Measurements from ENCODE around the gene ZNF765.

Gene ZNF765

DNA sequence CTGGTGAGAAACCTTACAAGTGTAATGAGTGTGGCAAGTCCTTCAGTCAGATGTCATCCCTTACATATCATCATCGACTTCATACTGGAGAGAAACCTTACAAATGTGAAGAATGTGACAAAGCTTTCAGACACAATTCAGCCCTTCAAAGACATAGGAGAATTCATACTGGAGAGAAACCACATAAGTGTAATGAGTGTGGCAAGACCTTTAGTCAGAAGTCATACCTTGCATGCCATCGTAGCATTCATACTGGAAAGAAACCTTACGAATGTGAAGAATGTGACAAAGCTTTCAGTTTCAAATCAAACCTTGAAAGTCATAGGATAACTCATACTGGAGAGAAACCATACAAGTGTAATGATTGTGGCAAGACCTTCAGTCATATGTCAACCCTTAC lies 13.6 kb upstream of the ZNF765 start:
- Histone ChIP-seq H3K9me3 (ENCODE audit: control insufficient read depth, insufficient read depth, low read depth, low read length) (no peaks in the 10 kb centered on the region; the same call in 1 of the 2 replicates), H3K36me3 (ENCODE audit: control insufficient read depth in 2 of 2, insufficient read depth in 1 of 2, low read length in 2 of 2) (peaks cover 4 to 45% of the 10 kb centered on the region in 2 experiments; a peak in 2 of 3 replicates), H3K4me3 (ENCODE audit: low read depth, low read length) (no peak overlapping the region), H3K4me1 (ENCODE audit: control insufficient read depth, insufficient read depth, low read length) (no peaks in the 10 kb centered on the region), H3K27ac (ENCODE audit: extremely low read depth, low read depth, low read length) (no peak overlapping the region)
- TF ChIP-seq, protein P1, sequence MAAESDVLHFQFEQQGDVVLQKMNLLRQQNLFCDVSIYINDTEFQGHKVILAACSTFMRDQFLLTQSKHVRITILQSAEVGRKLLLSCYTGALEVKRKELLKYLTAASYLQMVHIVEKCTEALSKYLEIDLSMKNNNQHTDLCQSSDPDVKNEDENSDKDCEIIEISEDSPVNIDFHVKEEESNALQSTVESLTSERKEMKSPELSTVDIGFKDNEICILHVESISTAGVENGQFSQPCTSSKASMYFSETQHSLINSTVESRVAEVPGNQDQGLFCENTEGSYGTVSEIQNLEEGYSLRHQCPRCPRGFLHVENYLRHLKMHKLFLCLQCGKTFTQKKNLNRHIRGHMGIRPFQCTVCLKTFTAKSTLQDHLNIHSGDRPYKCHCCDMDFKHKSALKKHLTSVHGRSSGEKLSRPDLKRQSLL (tag by site-specific recombination; IDR thresholded peaks at IDR 0.05), result no peak
- TF ChIP-seq BCL11A (tag by site-specific recombination; IDR thresholded peaks at IDR 0.05; ENCODE audit: low read depth), result no peak
- no peak for TF ChIP-seq ZNF548 (tag by site-specific recombination; IDR thresholded peaks at IDR 0.05)
- TF ChIP-seq ZNF768 (tag by site-specific recombination; IDR thresholded peaks at IDR 0.05), result no peak
- TF ChIP-seq ZNF423 (tag by site-specific recombination; IDR thresholded peaks at IDR 0.05), result no peak
- TF ChIP-seq ZNF664 (tag by site-specific recombination; IDR thresholded peaks at IDR 0.05), result no peak
- TF ChIP-seq, protein P2, sequence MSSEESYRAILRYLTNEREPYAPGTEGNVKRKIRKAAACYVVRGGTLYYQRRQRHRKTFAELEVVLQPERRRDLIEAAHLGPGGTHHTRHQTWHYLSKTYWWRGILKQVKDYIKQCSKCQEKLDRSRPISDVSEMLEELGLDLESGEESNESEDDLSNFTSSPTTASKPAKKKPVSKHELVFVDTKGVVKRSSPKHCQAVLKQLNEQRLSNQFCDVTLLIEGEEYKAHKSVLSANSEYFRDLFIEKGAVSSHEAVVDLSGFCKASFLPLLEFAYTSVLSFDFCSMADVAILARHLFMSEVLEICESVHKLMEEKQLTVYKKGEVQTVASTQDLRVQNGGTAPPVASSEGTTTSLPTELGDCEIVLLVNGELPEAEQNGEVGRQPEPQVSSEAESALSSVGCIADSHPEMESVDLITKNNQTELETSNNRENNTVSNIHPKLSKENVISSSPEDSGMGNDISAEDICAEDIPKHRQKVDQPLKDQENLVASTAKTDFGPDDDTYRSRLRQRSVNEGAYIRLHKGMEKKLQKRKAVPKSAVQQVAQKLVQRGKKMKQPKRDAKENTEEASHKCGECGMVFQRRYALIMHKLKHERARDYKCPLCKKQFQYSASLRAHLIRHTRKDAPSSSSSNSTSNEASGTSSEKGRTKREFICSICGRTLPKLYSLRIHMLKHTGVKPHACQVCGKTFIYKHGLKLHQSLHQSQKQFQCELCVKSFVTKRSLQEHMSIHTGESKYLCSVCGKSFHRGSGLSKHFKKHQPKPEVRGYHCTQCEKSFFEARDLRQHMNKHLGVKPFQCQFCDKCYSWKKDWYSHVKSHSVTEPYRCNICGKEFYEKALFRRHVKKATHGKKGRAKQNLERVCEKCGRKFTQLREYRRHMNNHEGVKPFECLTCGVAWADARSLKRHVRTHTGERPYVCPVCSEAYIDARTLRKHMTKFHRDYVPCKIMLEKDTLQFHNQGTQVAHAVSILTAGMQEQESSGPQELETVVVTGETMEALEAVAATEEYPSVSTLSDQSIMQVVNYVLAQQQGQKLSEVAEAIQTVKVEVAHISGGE (tag by site-specific recombination; conservative IDR thresholded peaks at IDR 0.05; ENCODE audit: low read depth), result no peak
- TF ChIP-seq ZNF37A (tag by site-specific recombination; IDR thresholded peaks at IDR 0.05), result no peak
- TF ChIP-seq ZNF791 (tag by site-specific recombination; IDR thresholded peaks at IDR 0.05), result no peak
- TF ChIP-seq, protein P3, sequence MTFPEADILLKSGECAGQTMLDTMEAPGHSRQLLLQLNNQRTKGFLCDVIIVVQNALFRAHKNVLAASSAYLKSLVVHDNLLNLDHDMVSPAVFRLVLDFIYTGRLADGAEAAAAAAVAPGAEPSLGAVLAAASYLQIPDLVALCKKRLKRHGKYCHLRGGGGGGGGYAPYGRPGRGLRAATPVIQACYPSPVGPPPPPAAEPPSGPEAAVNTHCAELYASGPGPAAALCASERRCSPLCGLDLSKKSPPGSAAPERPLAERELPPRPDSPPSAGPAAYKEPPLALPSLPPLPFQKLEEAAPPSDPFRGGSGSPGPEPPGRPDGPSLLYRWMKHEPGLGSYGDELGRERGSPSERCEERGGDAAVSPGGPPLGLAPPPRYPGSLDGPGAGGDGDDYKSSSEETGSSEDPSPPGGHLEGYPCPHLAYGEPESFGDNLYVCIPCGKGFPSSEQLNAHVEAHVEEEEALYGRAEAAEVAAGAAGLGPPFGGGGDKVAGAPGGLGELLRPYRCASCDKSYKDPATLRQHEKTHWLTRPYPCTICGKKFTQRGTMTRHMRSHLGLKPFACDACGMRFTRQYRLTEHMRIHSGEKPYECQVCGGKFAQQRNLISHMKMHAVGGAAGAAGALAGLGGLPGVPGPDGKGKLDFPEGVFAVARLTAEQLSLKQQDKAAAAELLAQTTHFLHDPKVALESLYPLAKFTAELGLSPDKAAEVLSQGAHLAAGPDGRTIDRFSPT (tag by site-specific recombination; IDR thresholded peaks at IDR 0.05), result no peak
- TF ChIP-seq ZNF626 (tag by site-specific recombination; IDR thresholded peaks at IDR 0.05), result no peak
- CTCF ChIA-PET, result interaction anchor here (0.7 kb wide), 1 partner anchor 1137 kb away, joined by 4 read pairs; no protein-coding TSS in a partner anchor
- POLR2A ChIA-PET, result interaction anchor here (1.2 kb wide), 1 partner anchor 13 kb away, joined by 3 read pairs; the partner anchor contains the start of gene ZNF765

DNA sequence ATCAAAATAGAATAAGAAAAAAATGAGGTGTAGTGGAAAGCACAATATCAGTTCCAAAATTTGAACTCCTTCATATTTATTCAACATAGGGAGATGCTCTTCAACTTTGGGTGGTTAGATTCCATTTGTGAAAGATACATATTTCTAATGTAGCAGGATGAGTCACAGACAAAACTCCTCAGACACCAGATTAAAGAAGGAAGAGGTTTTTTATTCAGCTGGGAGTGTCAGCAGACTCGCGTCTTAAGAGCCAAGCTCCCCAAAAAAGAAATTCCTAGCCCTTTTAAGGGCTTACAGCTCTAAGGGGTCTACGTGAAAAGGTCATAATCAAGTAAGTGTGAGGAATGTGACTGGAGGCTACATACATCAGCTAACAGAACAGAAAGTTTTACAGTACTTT lies 6.8 kb upstream of the ZNF765 start:
- Histone ChIP-seq H3K36me3 (ENCODE audit: control insufficient read depth in 2 of 2, insufficient read depth in 1 of 2, low read length in 2 of 2) (no peaks in the 10 kb centered on the region), H3K27ac (ENCODE audit: extremely low read depth, low read depth, low read length) (no peak overlapping the region), H3K4me1 (ENCODE audit: control insufficient read depth, insufficient read depth, low read length) (no peaks in the 10 kb centered on the region), H3K9me3 (ENCODE audit: control insufficient read depth, insufficient read depth, low read depth, low read length) (no peaks in the 10 kb centered on the region; the same call in 1 of the 2 replicates), H3K4me3 (ENCODE audit: low read depth, low read length) (no peak overlapping the region)
- ChIA-PET CTCF (no interaction called here), POLR2A (interaction anchor here (1.8 kb wide), 1 partner anchor 132 kb away, joined by 4 read pairs; no protein-coding TSS in a partner anchor)
- TF ChIP-seq ZNF292 (tag by site-specific recombination; IDR thresholded peaks at IDR 0.05; ENCODE audit: borderline replicate concordance, low read depth) (no peak), ZNF561 (tag by site-specific recombination; IDR thresholded peaks at IDR 0.05; ENCODE audit: borderline replicate concordance) (no peak), ZNF138 (tag by site-specific recombination; IDR thresholded peaks at IDR 0.05; ENCODE audit: borderline replicate concordance) (no peak), ZNF324 (tag by site-specific recombination; IDR thresholded peaks at IDR 0.05) (no peak), ZNF416 (tag by site-specific recombination; IDR thresholded peaks at IDR 0.05) (no peak), ZNF155 (tag by site-specific recombination; IDR thresholded peaks at IDR 0.05) (no peak)
- TF ChIP-seq, protein P4, sequence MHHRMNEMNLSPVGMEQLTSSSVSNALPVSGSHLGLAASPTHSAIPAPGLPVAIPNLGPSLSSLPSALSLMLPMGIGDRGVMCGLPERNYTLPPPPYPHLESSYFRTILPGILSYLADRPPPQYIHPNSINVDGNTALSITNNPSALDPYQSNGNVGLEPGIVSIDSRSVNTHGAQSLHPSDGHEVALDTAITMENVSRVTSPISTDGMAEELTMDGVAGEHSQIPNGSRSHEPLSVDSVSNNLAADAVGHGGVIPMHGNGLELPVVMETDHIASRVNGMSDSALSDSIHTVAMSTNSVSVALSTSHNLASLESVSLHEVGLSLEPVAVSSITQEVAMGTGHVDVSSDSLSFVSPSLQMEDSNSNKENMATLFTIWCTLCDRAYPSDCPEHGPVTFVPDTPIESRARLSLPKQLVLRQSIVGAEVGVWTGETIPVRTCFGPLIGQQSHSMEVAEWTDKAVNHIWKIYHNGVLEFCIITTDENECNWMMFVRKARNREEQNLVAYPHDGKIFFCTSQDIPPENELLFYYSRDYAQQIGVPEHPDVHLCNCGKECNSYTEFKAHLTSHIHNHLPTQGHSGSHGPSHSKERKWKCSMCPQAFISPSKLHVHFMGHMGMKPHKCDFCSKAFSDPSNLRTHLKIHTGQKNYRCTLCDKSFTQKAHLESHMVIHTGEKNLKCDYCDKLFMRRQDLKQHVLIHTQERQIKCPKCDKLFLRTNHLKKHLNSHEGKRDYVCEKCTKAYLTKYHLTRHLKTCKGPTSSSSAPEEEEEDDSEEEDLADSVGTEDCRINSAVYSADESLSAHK (tag by site-specific recombination; IDR thresholded peaks at IDR 0.05), result no peak
- TF ChIP-seq, protein P5, sequence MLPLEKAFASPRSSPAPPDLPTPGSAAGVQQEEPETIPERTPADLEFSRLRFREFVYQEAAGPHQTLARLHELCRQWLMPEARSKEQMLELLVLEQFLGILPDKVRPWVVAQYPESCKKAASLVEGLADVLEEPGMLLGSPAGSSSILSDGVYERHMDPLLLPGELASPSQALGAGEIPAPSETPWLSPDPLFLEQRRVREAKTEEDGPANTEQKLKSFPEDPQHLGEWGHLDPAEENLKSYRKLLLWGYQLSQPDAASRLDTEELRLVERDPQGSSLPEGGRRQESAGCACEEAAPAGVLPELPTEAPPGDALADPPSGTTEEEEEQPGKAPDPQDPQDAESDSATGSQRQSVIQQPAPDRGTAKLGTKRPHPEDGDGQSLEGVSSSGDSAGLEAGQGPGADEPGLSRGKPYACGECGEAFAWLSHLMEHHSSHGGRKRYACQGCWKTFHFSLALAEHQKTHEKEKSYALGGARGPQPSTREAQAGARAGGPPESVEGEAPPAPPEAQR (tag by site-specific recombination; IDR thresholded peaks at IDR 0.05), result no peak
- TF ChIP-seq, protein P6, sequence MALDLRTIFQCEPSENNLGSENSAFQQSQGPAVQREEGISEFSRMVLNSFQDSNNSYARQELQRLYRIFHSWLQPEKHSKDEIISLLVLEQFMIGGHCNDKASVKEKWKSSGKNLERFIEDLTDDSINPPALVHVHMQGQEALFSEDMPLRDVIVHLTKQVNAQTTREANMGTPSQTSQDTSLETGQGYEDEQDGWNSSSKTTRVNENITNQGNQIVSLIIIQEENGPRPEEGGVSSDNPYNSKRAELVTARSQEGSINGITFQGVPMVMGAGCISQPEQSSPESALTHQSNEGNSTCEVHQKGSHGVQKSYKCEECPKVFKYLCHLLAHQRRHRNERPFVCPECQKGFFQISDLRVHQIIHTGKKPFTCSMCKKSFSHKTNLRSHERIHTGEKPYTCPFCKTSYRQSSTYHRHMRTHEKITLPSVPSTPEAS (tag by site-specific recombination; IDR thresholded peaks at IDR 0.05), result no peak

All from HEK293 (cell line).